GM19438 (cell line): ENCODE measurements around the gene RANBP17.
"Not testable (repeated sequence)": the region's sequence is repeated elsewhere in the genome, so short reads cannot be mapped to it uniquely, and the experiment has no call there.

ENCODE experiments used
- ATAC-seq: cut with Tn5 transposase; IDR thresholded peaks from one replicate; pipeline ENCODE4 v1.9.1; 2021; ENCODE audit warnings: low read depth; ENCODE audit not compliant: unreplicated experiment

Gene RANBP17

GRCh38 chr5:170865622-170866021, 3.8 kb downstream of the RANBP17 start:
- no peak for ATAC-seq

- ATAC-seq = no peak
Observed at GRCh38 chr5:170867825-170868224, 6.0 kb downstream of the RANBP17 start.

GRCh38 chr5:170870390-170870789, 8.6 kb downstream of the RANBP17 start:
- ATAC-seq = not testable (repeated sequence)

- ATAC-seq = no peak
Observed at GRCh38 chr5:170874017-170874416, 12.2 kb downstream of the RANBP17 start.

- ATAC-seq = no peak
Observed at GRCh38 chr5:170875811-170876210, 14.0 kb downstream of the RANBP17 start.

- no peak for ATAC-seq
Observed at GRCh38 chr5:170880084-170880483, 18.3 kb downstream of the RANBP17 start.

GRCh38 chr5:170882345-170882744, 20.5 kb downstream of the RANBP17 start:
- no peak for ATAC-seq

GRCh38 chr5:170885256-170885655, 23.4 kb downstream of the RANBP17 start:
- no peak for ATAC-seq

GRCh38 chr5:170885809-170886208, 24.0 kb downstream of the RANBP17 start:
- ATAC-seq = no peak

GRCh38 chr5:170886210-170886894, 24.5 kb downstream of the RANBP17 start:
- ATAC-seq = no peak

GRCh38 chr5:170892196-170892595, 30.4 kb downstream of the RANBP17 start:
- no peak for ATAC-seq

GRCh38 chr5:170894665-170895064, 32.8 kb downstream of the RANBP17 start:
- ATAC-seq = no peak

- no peak for ATAC-seq
Observed at GRCh38 chr5:170896779-170897178, 35.0 kb downstream of the RANBP17 start.

GRCh38 chr5:170903075-170903474, 41.3 kb downstream of the RANBP17 start:
- ATAC-seq = no peak

- ATAC-seq = no peak
Observed at GRCh38 chr5:170907758-170908157, 45.9 kb downstream of the RANBP17 start.

- no peak for ATAC-seq
Observed at GRCh38 chr5:170913573-170913972, 51.8 kb downstream of the RANBP17 start.

- no peak for ATAC-seq
Observed at GRCh38 chr5:170917113-170917512, 55.3 kb downstream of the RANBP17 start.

GRCh38 chr5:170920196-170920595, 58.4 kb downstream of the RANBP17 start:
- no peak for ATAC-seq

- ATAC-seq = not testable (repeated sequence)
Observed at GRCh38 chr5:170922331-170922730, 60.5 kb downstream of the RANBP17 start.

GRCh38 chr5:170923910-170924620, 62.2 kb downstream of the RANBP17 start:
- ATAC-seq = no peak

GRCh38 chr5:170935534-170936218, 73.9 kb downstream of the RANBP17 start:
- ATAC-seq = not testable (repeated sequence)

- no peak for ATAC-seq
Observed at GRCh38 chr5:170937072-170937471, 75.3 kb downstream of the RANBP17 start.
